ENCODE measurements around the gene IMPDH2. TPM values are rescaled to one million over a fixed set of nuclear protein-coding genes. Genes with fewer than 3 reads are reported as not detected.

Gene IMPDH2
- polyA plus RNA-seq, 1 donor from 2014 or later, result 96.7 TPM

DNA sequence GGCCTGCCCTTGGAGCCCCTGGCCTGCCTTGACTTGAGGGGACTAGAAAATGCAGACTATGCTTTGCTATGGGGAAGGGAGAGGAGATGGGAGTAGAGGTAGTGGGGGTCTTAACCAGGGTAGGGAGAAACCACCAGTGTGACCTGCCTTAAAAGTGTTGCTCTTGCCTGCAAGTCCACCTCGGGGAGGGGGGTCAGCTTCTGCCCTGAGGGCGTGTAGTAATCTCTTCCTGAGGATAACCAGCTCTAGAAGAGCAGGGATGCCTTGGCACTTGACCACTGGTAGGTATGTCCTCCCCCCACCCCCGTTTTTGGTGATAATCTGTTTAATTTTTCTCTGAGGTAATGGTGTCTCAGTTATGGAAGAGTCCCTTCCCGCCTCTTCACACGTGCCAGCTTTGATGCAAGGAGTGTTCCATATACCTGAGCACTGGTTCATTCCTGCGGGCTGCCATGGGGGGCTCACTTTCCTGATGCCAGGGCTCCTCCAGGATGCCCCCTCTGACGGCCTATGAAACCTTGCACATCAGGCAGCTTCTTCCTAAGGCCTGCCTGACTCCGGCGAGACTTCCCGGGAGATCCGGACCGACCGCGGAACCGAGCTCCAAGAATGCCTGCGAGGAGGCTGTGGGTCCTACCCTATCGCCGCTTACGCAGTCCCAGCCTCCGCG, 39.9 kb downstream of the IMPDH2 start:
- Mint-ChIP-seq H3K36me3 (peaks cover 3% of the 10 kb centered on the region), H3K27ac (peak overlapping the region; percentile 67 to 89 (median 75)), H3K9me3 (no peaks in the 10 kb centered on the region), H3K4me1 (peaks cover 21 to 30% (median 30%) of the 10 kb centered on the region in 3 donors), H3K4me3 (peak overlapping the region; percentile 89 to 99 (median 96)), H3K27me3 (no peaks in the 10 kb centered on the region)

DNA sequence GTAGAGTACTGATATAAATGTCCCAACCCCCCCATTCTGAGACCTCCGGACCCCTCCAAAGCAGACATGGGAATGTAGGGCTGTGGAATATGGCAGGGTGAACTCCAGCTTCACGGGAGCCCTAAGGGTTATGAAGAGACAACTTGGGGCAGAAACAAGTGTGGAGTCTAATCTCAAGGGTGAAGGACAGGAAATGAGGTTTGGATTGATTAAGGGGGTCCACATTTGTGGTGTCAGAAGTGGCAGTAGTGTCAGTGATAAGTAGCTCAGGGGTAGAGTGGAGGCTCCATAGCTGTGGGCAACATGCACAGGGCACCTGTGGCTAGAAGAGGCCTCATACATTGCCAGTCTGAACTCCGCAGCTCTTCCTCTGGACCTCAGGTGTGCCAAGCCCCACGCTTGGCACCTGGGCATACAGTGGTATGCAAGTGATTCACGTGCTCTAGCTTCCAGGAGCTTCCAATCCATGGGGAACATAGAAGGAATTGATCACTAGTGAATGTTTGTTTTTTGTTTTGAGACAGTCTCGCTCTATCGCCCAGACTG, 43.3 kb downstream of the IMPDH2 start:
- Mint-ChIP-seq H3K4me1 (peaks cover 11 to 19% (median 13%) of the 10 kb centered on the region in 3 donors), H3K9me3 (no peaks in the 10 kb centered on the region), H3K36me3 (peaks cover 1% of the 10 kb centered on the region), H3K27ac (no peak overlapping the region), H3K4me3 (peak overlapping the region in 1 of 4 donors; percentile 6), H3K27me3 (no peaks in the 10 kb centered on the region)

DNA sequence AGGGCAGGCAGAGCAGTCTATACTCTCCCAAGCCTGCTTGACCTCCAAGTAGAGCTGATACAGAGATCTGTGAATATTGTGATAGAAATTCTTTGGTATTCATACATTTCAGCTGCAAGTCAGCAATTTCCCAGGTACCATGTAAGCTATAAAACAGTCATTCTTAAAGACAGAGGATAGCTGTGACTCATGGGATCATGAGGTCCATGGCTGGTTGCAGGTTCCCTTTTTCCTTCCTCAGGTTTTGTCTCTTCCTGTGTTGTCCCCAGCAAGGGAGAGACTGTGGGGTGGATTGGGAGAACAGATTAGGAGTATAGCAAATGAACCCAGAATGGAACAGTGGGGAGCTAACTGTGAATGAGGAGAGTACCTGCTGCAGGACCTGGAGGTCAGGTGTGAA, 44.5 kb downstream of the IMPDH2 start:
- Mint-ChIP-seq H3K4me1 (peaks cover 10 to 14% (median 12%) of the 10 kb centered on the region in 3 donors), H3K4me3 (no peak overlapping the region)

DNA sequence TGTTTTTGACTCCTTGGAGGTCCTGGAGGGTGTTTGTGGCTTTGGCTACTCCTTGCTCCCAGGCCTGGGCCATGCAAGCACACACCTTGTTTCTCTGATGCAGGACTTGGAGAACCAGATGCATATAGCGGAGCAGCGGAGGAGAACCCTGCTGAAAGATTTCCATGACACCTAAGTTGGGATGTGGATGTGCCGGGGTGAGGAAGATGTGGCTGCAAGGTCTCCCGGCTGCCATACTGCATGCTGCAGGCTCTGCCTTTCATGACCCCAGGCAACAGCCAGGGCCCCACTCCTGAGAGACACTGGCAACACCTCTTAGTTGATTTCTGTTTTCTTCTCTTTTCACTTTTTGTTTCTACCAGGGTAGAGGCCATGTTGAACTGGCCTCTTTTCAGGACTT, 46.1 kb downstream of the IMPDH2 start:
- Mint-ChIP-seq H3K36me3 (peaks cover 1% of the 10 kb centered on the region), H3K27ac (peak overlapping the region in 2 of 3 donors; percentile 15 to 46), H3K4me3 (no peak overlapping the region), H3K9me3 (no peaks in the 10 kb centered on the region), H3K27me3 (no peaks in the 10 kb centered on the region), H3K4me1 (peaks cover 3 to 5% (median 4%) of the 10 kb centered on the region in 3 donors)

More for the DNA sequence above, 44.5 kb downstream of the IMPDH2 start:
- peaks cover 1% of the 10 kb centered on the region for H3K36me3 Mint-ChIP-seq
- H3K27ac Mint-ChIP-seq, result no peak overlapping the region
- H3K9me3 Mint-ChIP-seq, result no peaks in the 10 kb centered on the region
- H3K27me3 Mint-ChIP-seq, result no peaks in the 10 kb centered on the region

DNA sequence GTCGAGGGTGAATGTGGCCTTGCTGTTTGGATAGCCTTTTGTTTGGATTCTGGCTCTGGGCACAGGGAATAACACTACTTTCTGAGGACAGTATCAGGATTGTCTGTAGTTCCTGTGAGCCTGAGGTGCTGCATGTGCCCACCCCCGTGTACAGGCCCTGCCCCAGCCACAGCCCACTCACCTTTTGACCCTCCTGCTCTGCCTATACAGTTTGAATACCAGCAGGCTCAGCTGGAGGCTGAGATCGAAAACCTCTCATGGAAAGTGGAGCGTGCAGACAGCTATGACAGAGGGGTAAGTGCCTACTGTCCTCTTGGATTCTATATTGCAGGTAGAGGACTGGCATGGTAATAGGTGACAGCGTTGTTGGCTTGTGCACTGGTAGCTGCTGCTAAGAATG, 46.5 kb downstream of the IMPDH2 start:
- H3K36me3 Mint-ChIP-seq, result no peaks in the 10 kb centered on the region
- H3K27ac Mint-ChIP-seq, result peak overlapping the region in 1 of 3 donors; percentile 15
- peaks cover 0 to under 1% (median under 1%) of the 10 kb centered on the region in 3 donors for H3K4me1 Mint-ChIP-seq
- peak overlapping the region in 1 of 4 donors; percentile 31 for H3K4me3 Mint-ChIP-seq
- no peaks in the 10 kb centered on the region for H3K27me3 Mint-ChIP-seq
- no peaks in the 10 kb centered on the region for H3K9me3 Mint-ChIP-seq

DNA sequence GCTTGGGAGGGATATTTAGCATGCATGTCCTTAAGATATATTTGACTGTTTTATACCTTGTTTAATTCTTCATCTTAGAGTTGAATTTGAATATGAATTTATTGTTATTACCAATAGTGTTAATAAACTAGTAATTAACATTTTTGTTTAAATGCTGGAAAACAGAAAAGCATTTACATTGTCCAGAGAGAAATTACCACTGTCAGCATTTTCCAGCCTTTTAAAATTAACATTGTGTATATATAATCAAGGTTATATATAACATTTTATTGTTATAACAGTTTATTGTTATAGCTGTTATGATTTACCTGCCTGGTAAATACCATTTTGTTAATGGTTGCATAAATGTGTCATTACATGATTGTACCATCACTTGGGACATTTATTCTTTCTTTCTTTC, 47.2 kb downstream of the IMPDH2 start:
- Mint-ChIP-seq H3K4me3 (no peak overlapping the region), H3K36me3 (no peaks in the 10 kb centered on the region), H3K27me3 (no peaks in the 10 kb centered on the region), H3K9me3 (no peaks in the 10 kb centered on the region), H3K27ac (no peak overlapping the region), H3K4me1 (no peaks in the 10 kb centered on the region)

DNA sequence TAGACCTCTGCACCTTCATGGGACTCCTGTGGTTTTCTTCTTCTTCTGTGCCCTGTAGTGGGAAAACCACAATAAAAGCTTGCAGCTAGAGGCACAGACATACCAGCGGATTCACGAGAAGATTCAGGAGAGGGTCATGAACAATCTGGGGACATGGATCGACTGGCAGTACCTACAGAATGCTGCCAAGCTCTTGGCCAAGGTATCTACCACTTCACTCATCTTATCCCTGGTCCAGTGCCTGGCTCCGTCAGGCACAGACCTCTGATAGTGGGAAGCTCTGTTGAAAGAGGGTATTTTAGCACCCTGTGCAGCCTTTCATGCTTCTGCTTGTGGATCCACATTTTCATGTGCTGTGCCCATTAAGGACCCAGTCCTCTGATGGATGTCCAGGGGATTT, 48.9 kb downstream of the IMPDH2 start:
- no peaks in the 10 kb centered on the region for H3K36me3 Mint-ChIP-seq
- no peak overlapping the region for H3K4me3 Mint-ChIP-seq
- no peaks in the 10 kb centered on the region for H3K27me3 Mint-ChIP-seq
- no peaks in the 10 kb centered on the region for H3K4me1 Mint-ChIP-seq
- no peaks in the 10 kb centered on the region for H3K9me3 Mint-ChIP-seq
- H3K27ac Mint-ChIP-seq, result no peak overlapping the region

DNA sequence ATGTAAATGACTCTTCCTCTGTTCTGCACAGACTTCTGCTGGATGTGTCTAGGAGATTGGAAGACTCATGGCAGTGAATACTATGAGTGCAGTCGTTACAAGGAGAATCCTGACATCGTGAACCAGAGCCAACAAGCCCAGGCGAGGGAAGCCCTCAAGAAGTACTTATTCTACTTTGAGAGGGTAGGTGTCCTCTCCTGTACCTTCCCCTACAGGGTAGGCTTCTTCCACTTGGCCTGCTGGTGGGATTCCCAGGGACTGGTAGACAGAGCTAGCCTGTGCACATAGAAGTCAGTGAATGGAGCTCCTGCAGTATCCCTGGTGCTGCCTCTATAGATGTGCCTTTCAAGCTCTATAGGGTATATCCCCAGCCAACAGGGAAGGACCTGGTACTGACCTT, 49.7 kb downstream of the IMPDH2 start:
- H3K36me3 Mint-ChIP-seq, result no peaks in the 10 kb centered on the region
- no peaks in the 10 kb centered on the region for H3K4me1 Mint-ChIP-seq
- H3K9me3 Mint-ChIP-seq, result no peaks in the 10 kb centered on the region
- H3K27me3 Mint-ChIP-seq, result no peaks in the 10 kb centered on the region
- no peak overlapping the region for H3K4me3 Mint-ChIP-seq
- H3K27ac Mint-ChIP-seq, result no peak overlapping the region

Other genes with a start within 250 kb of the IMPDH2 start
- 10.0 TPM for gene PRKAR2A, start 181.5 kb downstream of the IMPDH2 start, polyA plus RNA-seq
- gene SLC25A20, start 130.5 kb downstream of the IMPDH2 start, polyA plus RNA-seq, result 13.7 TPM
- 88.4 TPM for gene ARIH2, start 110.6 kb downstream of the IMPDH2 start, polyA plus RNA-seq
- gene P4HTM, start 39.2 kb downstream of the IMPDH2 start, polyA plus RNA-seq, result 20.4 TPM
- gene WDR6, start 22.0 kb downstream of the IMPDH2 start, polyA plus RNA-seq, result 81.4 TPM
- 25.4 TPM for gene DALRD3, start 10.8 kb downstream of the IMPDH2 start, polyA plus RNA-seq
- gene NDUFAF3, start 7.3 kb downstream of the IMPDH2 start, polyA plus RNA-seq, result 188 TPM
- 23.6 TPM for gene QRICH1, start 64.7 kb upstream of the IMPDH2 start, polyA plus RNA-seq
- gene QARS1, start 75.4 kb upstream of the IMPDH2 start, polyA plus RNA-seq, result 117 TPM
- 23.5 TPM for gene USP19, start 91.4 kb upstream of the IMPDH2 start, polyA plus RNA-seq
- not detected for gene LAMB2, start 103.7 kb upstream of the IMPDH2 start, polyA plus RNA-seq
- gene CCDC71, start 136.9 kb upstream of the IMPDH2 start, polyA plus RNA-seq, result 1.7 TPM
- 0.54 TPM for gene KLHDC8B, start 142.2 kb upstream of the IMPDH2 start, polyA plus RNA-seq
- 1.5 TPM for gene C3orf62, start 247.8 kb upstream of the IMPDH2 start, polyA plus RNA-seq